Neural crest cell (in vitro differentiated cells): ENCODE results near the gene PPP2R2D. TPM values are rescaled to one million over a fixed set of nuclear protein-coding genes. Genes with fewer than 3 reads are reported as not detected.
"Not testable (repeated sequence)": the region's sequence is repeated elsewhere in the genome, so short reads cannot be mapped to it uniquely, and the experiment has no call there.

Experiments used
- DNase-seq: peaks from one replicate; pipeline ENCODE4 v3.0.0; 2021; ENCODE audit warnings: low read depth, mixed read lengths, low spot score
- H3K27ac Mint-ChIP-seq: one replicate; pipeline ENCODE4 v1.8.0; 2021; ENCODE audit warnings: mild to moderate bottlenecking, mixed read lengths; ENCODE audit not compliant: unreplicated experiment
- H3K27me3 Mint-ChIP-seq: 2 replicates; pipeline ENCODE4 v1.8.0; 2021; ENCODE audit warnings: low read depth, mild to moderate bottlenecking, mixed read lengths
- H3K36me3 Mint-ChIP-seq: 2 replicates; pipeline ENCODE4 v1.8.0; 2021; ENCODE audit warnings: low read depth, mild to moderate bottlenecking, mixed read lengths
- H3K4me1 Mint-ChIP-seq: 2 replicates; pipeline ENCODE4 v1.8.0; 2021; ENCODE audit warnings: mixed read lengths
- H3K4me3 Mint-ChIP-seq: one replicate; pipeline ENCODE4 v1.8.0; 2021; ENCODE audit warnings: mild to moderate bottlenecking, mixed read lengths
- H3K9me3 Mint-ChIP-seq: 2 replicates; pipeline ENCODE4 v1.8.0; 2021; ENCODE audit warnings: mixed read lengths
- CTCF ChIP-seq: fragments of 200-600 bp; sonication (generic); conservative IDR thresholded peaks from 2 replicates; pipeline ENCODE4 v1.5.0; 2021; ENCODE audit warnings: antibody characterized with exemption, mild to moderate bottlenecking
- total RNA-seq: library from RNA; stranded (reverse); gene quantifications from 2 replicates; pipeline ENCODE4 v1.2.1, GENCODE V29; 2021

PPP2R2D gene
- total RNA-seq, 1 donor from 2014 or later, result 39.3 TPM

GRCh38 chr10:131911451-131911850 is 10.6 kb downstream of the PPP2R2D start:
- no peaks in the 10 kb centered on the region for H3K27me3 Mint-ChIP-seq
- peaks cover 7% of the 10 kb centered on the region for H3K36me3 Mint-ChIP-seq
- no peak overlapping the region for H3K27ac Mint-ChIP-seq
- peaks cover 26% of the 10 kb centered on the region for H3K4me1 Mint-ChIP-seq
- no peak overlapping the region for H3K4me3 Mint-ChIP-seq
- no peaks in the 10 kb centered on the region for H3K9me3 Mint-ChIP-seq
- TF ChIP-seq CTCF, result no peak
- no peak for DNase-seq

GRCh38 chr10:131912620-131913019 is 11.8 kb downstream of the PPP2R2D start:
- no peaks in the 10 kb centered on the region for H3K27me3 Mint-ChIP-seq
- H3K27ac Mint-ChIP-seq, result no peak overlapping the region
- TF ChIP-seq CTCF, result no peak
- no peak overlapping the region for H3K4me3 Mint-ChIP-seq
- H3K36me3 Mint-ChIP-seq, result peaks cover 7% of the 10 kb centered on the region
- H3K9me3 Mint-ChIP-seq, result no peaks in the 10 kb centered on the region
- peaks cover 26% of the 10 kb centered on the region for H3K4me1 Mint-ChIP-seq
- no peak for DNase-seq

GRCh38 chr10:131915484-131915883 is 14.7 kb downstream of the PPP2R2D start:
- no peak overlapping the region for H3K27ac Mint-ChIP-seq
- no peak for TF ChIP-seq CTCF
- no peak overlapping the region for H3K4me3 Mint-ChIP-seq
- no peaks in the 10 kb centered on the region for H3K9me3 Mint-ChIP-seq
- no peak for DNase-seq
- H3K36me3 Mint-ChIP-seq, result peaks cover 12% of the 10 kb centered on the region
- H3K27me3 Mint-ChIP-seq, result no peaks in the 10 kb centered on the region
- H3K4me1 Mint-ChIP-seq, result peaks cover 16% of the 10 kb centered on the region

GRCh38 chr10:131915990-131916766 is 15.4 kb downstream of the PPP2R2D start:
- peaks cover 12% of the 10 kb centered on the region for H3K36me3 Mint-ChIP-seq
- peak overlapping the region; percentile 35 for H3K27ac Mint-ChIP-seq
- TF ChIP-seq CTCF, result no peak
- H3K27me3 Mint-ChIP-seq, result no peaks in the 10 kb centered on the region
- peaks cover 21% of the 10 kb centered on the region for H3K4me1 Mint-ChIP-seq
- DNase-seq, result no peak
- H3K9me3 Mint-ChIP-seq, result no peaks in the 10 kb centered on the region
- no peak overlapping the region for H3K4me3 Mint-ChIP-seq

- not testable (repeated sequence) for DNase-seq, H3K9me3 Mint-ChIP-seq, H3K27me3 Mint-ChIP-seq, H3K4me3 Mint-ChIP-seq, H3K27ac Mint-ChIP-seq
- peaks cover 27% of the 10 kb centered on the region for H3K4me1 Mint-ChIP-seq
- H3K36me3 Mint-ChIP-seq, result peaks cover 12% of the 10 kb centered on the region
These were observed 16.0 kb downstream of the PPP2R2D start for GRCh38 chr10:131916767-131917160.

- not testable (repeated sequence) for DNase-seq
These were observed 16.7 kb downstream of the PPP2R2D start for GRCh38 chr10:131917496-131917895.

GRCh38 chr10:131919461-131919860 is 18.7 kb downstream of the PPP2R2D start:
- H3K27ac Mint-ChIP-seq, H3K4me3 Mint-ChIP-seq, H3K9me3 Mint-ChIP-seq, DNase-seq, H3K36me3 Mint-ChIP-seq, H3K27me3 Mint-ChIP-seq: not testable (repeated sequence)
- peaks cover 28% of the 10 kb centered on the region for H3K4me1 Mint-ChIP-seq

More at GRCh38 chr10:131917496-131917895, 16.7 kb downstream of the PPP2R2D start:
- H3K27ac Mint-ChIP-seq, H3K9me3 Mint-ChIP-seq, H3K4me3 Mint-ChIP-seq, H3K27me3 Mint-ChIP-seq, H3K36me3 Mint-ChIP-seq: not testable (repeated sequence)
- peaks cover 29% of the 10 kb centered on the region for H3K4me1 Mint-ChIP-seq
